GM23248 (cell line): ENCODE data around the gene CD59. TPM values are rescaled to one million over a fixed set of nuclear protein-coding genes. Genes with fewer than 3 reads are reported as not detected.

Experiments used
- DNase-seq: peaks from one replicate; pipeline ENCODE4 v3.0.0-alpha.2; 2015
- H2AFZ ChIP-seq: fragments of 200-600 bp; sonication (generic); 2 replicates; pipeline ENCODE4 v1.6.1; 2016; ENCODE audit warnings: antibody characterized with exemption
- H3F3A ChIP-seq: fragments of 200-600 bp; sonication (generic); 2 replicates; pipeline ENCODE4 v1.6.1; 2016; ENCODE audit warnings: mild to moderate bottlenecking, antibody characterized with exemption, mixed run types; ENCODE audit not compliant: insufficient read depth
- H3K27ac ChIP-seq: fragments of 200-600 bp; sonication (generic); 2 replicates; pipeline ENCODE4 v1.5.1; 2016; ENCODE audit warnings: mild to moderate bottlenecking
- H3K27me3 ChIP-seq: fragments of 200-600 bp; sonication (generic); replicated peaks from 2 replicates; pipeline ENCODE4 v1.6.1; 2016; ENCODE audit warnings: mild to moderate bottlenecking; ENCODE audit not compliant: insufficient read depth
- H3K36me3 ChIP-seq: fragments of 200-600 bp; sonication (generic); 2 replicates; pipeline ENCODE4 v1.6.1; 2016; ENCODE audit warnings: low read depth, mild to moderate bottlenecking
- H3K4me1 ChIP-seq: fragments of 200-600 bp; sonication (generic); 2 replicates; pipeline ENCODE4 v1.6.1; 2016; ENCODE audit warnings: mild to moderate bottlenecking; ENCODE audit not compliant: insufficient read depth
- H3K4me2 ChIP-seq: fragments of 200-600 bp; sonication (generic); one replicate; pipeline ENCODE4 v1.6.1; 2016; ENCODE audit warnings: mild to moderate bottlenecking; ENCODE audit not compliant: unreplicated experiment
- H3K4me3 ChIP-seq: fragments of 200-600 bp; sonication (generic); 2 replicates; pipeline ENCODE4 v1.5.1; 2016; ENCODE audit warnings: mild to moderate bottlenecking
- H3K79me2 ChIP-seq: fragments of 200-600 bp; sonication (generic); 2 replicates; pipeline ENCODE4 v1.6.1; 2016; ENCODE audit warnings: mild to moderate bottlenecking; ENCODE audit not compliant: insufficient read depth
- H3K9ac ChIP-seq: fragments of 200-600 bp; sonication (generic); 2 replicates; pipeline ENCODE4 v1.6.1; 2016; ENCODE audit warnings: mild to moderate bottlenecking
- H3K9me2 ChIP-seq: fragments of 200-600 bp; sonication (generic); 2 replicates; pipeline ENCODE4 v1.6.1; 2016; ENCODE audit warnings: mixed run types, mild to moderate bottlenecking, moderate library complexity; ENCODE audit not compliant: insufficient read depth
- H3K9me3 ChIP-seq: fragments of 200-600 bp; sonication (generic); one replicate; pipeline ENCODE4 v1.6.1; 2017; ENCODE audit warnings: low read depth
- H4K20me1 ChIP-seq: fragments of 200-600 bp; sonication (generic); 2 replicates; pipeline ENCODE4 v1.6.0; 2016; ENCODE audit not compliant: insufficient read depth
- EZH2 ChIP-seq: fragments of 200-600 bp; sonication (generic); IDR thresholded peaks from 2 replicates; pipeline ENCODE4 v1.6.1; 2018; ENCODE audit warnings: antibody characterized with exemption, mild to moderate bottlenecking; ENCODE audit not compliant: insufficient read depth, poor library complexity, severe bottlenecking
- EZH2phosphoT487 ChIP-seq: fragments of 200-600 bp; sonication (generic); IDR thresholded peaks from 2 replicates; pipeline ENCODE4 v1.6.1; 2018; ENCODE audit warnings: antibody characterized with exemption, moderate library complexity, mild to moderate bottlenecking, low read depth; ENCODE audit not compliant: insufficient read depth
- WGBS, 2 experiments: methylation state at CpG; one replicate each; pipeline ENCODE4 v1.1.6; 2015 to 2017; ENCODE audit warnings: low lambda C conversion rate in 2 of 2, low coverage in 1 of 2; ENCODE audit errors: missing lambda C conversion rate in 2 of 2; 5-methylcytosine and 5-hydroxymethylcytosine counted together
- in situ Hi-C: fragments of 300-500 bp; cut with MboI; formaldehyde crosslinking; loops from 2 replicates; pipeline ENCODE4 v1.15.0; 2020
- polyA plus RNA-seq: library from polyadenylated mRNA; unstranded; fragments of >200 nt; fragmentation: Nextera tagmentation; extraction: Ambion mirVana; gene quantifications from 2 replicates; pipeline ENCODE4 v1.2.1, GENCODE V29; 2016
- total RNA-seq: library from RNA; depleted of rRNA; stranded (reverse); fragments of >200 nt; shearing (Covaris generic); gene quantifications from 2 replicates; pipeline ENCODE4 v1.2.3, GENCODE V29; 2014

The CD59 gene
- total and polyA plus RNA-seq, 2 experiments from 2014 or later = 1,314 to 2,015 TPM

- Histone ChIP-seq H3K36me3 (no peaks in the 10 kb centered on the region; the same call in 1 of the 2 replicates), H3K4me1 (peaks cover 49% of the 10 kb centered on the region), H3F3A (peaks cover 62% of the 10 kb centered on the region), H4K20me1 (no peaks in the 10 kb centered on the region), H3K27ac (peak overlapping the region; percentile 69), H3K79me2 (no peaks in the 10 kb centered on the region), H3K27me3 (no peaks in the 10 kb centered on the region), H3K4me3 (no peak overlapping the region), H3K9me2 (no peaks in the 10 kb centered on the region), H3K9ac (peak overlapping the region; percentile 8; the same call in 1 of the 2 replicates), H2AFZ (no peak overlapping the region; the same call in 1 of the 2 replicates), H3K4me2 (peak overlapping the region; percentile 5), H3K9me3 (no peaks in the 10 kb centered on the region)
- DNase-seq = peak; percentile 78
- WGBS, 2 experiments = 95 to 97% methylated on average over 3 of the region's 3 CpGs
- TF ChIP-seq EZH2phosphoT487 = no peak
- no peak for TF ChIP-seq EZH2
- in situ Hi-C loops = loop anchor here (10.0 kb wide), 1 partner anchor 129 kb away; no protein-coding TSS in a partner anchor
Measured at GRCh38 chr11:33674035-33674814, 62.0 kb downstream of the CD59 start.

DNA sequence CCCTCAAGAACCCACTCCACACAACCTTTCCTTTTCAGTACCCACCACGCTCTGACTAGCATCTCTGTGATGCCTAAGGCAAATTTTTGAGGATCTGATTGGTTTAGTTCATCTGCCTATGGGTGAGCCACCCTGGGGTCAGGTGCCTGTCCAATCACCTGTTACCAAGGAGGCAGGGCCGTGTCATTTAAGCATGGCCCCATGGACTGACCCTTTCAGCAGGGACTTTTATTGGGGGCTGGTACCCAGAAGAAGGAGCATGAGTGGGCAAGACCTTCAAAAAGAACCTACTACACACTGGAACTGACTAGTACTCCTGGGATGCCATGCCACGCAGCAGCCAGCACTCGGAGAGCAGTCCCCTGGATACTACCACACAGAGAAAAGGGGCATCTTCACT lies 64.0 kb downstream of the CD59 start:
- Histone ChIP-seq H3K9ac (no peak overlapping the region), H3K9me2 (no peaks in the 10 kb centered on the region), H2AFZ (no peak overlapping the region), H3K79me2 (no peaks in the 10 kb centered on the region), H3K4me1 (peaks cover 53% of the 10 kb centered on the region), H3K9me3 (no peaks in the 10 kb centered on the region), H3K4me2 (no peak overlapping the region), H4K20me1 (no peaks in the 10 kb centered on the region), H3K27me3 (no peaks in the 10 kb centered on the region), H3K4me3 (no peak overlapping the region), H3F3A (peaks cover 64% of the 10 kb centered on the region), H3K27ac (peak overlapping the region; percentile 90; the same call in 1 of the 2 replicates), H3K36me3 (peaks cover 8% of the 10 kb centered on the region; the same call in 1 of the 2 replicates)
- in situ Hi-C loops = loop anchor here (10.0 kb wide), 1 partner anchor 127 kb away; no protein-coding TSS in a partner anchor
- no peak for TF ChIP-seq EZH2
- no peak for TF ChIP-seq EZH2phosphoT487
- no peak for DNase-seq
- WGBS, 2 experiments = 92% methylated on average over 4 of the region's 4 CpGs

DNA sequence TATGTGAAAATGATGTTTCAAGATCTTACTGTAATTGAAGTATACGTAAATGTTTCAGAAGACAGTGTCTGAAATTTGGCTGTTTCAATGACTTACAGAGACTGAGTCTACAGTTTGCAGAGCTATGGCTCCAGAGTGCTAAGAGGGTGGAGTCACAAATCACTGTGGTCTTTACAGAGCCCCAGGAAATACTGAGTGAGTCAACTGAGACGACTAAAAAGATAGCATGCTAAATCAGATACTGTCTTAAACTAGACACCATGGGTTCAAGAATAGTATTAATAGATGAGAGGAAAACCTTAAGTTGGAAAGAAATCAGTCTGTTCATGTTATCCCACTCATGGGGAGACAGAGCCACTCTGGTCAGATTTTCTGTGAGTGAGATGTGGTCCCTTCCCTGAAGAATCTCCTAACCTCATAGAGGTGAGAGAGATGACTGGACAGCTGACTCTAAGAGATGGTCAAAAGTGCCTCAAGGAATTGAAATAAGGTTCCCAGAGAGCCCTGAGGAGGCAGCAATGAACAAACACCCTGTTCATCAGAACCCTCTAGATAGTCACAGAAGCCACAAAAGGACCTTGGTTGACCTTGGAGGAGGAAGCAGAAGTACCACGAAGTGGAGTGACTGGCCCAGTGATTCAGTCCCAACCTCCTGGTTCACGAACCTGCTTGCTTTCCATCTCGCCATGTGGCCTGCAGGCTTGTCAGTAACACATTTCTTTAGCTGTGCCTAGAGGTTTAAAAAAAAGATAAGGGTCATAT lies 65.8 kb downstream of the CD59 start:
- Histone ChIP-seq H3K27me3 (no peaks in the 10 kb centered on the region), H3K36me3 (peaks cover 15% of the 10 kb centered on the region; the same call in 1 of the 2 replicates), H3K27ac (peak overlapping the region; percentile 90), H2AFZ (no peak overlapping the region), H3K79me2 (no peaks in the 10 kb centered on the region), H3K4me1 (peaks cover 53% of the 10 kb centered on the region), H4K20me1 (no peaks in the 10 kb centered on the region), H3K9ac (peak overlapping the region; percentile 51; the same call in 1 of the 2 replicates), H3K4me2 (peak overlapping the region; percentile 66), H3K9me3 (no peaks in the 10 kb centered on the region), H3F3A (peaks cover 64% of the 10 kb centered on the region), H3K4me3 (0 out of 2 replicates have a peak overlapping the region, but pooled peaks have one; percentile 23), H3K9me2 (no peaks in the 10 kb centered on the region)
- WGBS, 2 experiments = 4% methylated on average over 5 of the region's 5 CpGs
- DNase-seq = peak; percentile 88
- TF ChIP-seq EZH2 (no peak), EZH2phosphoT487 (no peak)
- in situ Hi-C loops = loop anchor here (10.0 kb wide), 1 partner anchor 126 kb away; no protein-coding TSS in a partner anchor

GRCh38 chr11:33669598-33670249 lies 66.5 kb downstream of the CD59 start:
- Histone ChIP-seq H3K27ac (peak overlapping the region; percentile 90), H3K4me3 (no peak overlapping the region), H3K4me2 (peak overlapping the region; percentile 66), H3K36me3 (peaks cover 15% of the 10 kb centered on the region; the same call in 1 of the 2 replicates), H3K9ac (peak overlapping the region; percentile 51; the same call in 1 of the 2 replicates), H3F3A (peaks cover 62% of the 10 kb centered on the region), H3K9me2 (no peaks in the 10 kb centered on the region), H3K9me3 (no peaks in the 10 kb centered on the region), H3K4me1 (peaks cover 51% of the 10 kb centered on the region), H3K79me2 (no peaks in the 10 kb centered on the region), H2AFZ (no peak overlapping the region), H4K20me1 (no peaks in the 10 kb centered on the region), H3K27me3 (no peaks in the 10 kb centered on the region)
- in situ Hi-C loops = loop anchor here (10.0 kb wide), 1 partner anchor 125 kb away; no protein-coding TSS in a partner anchor
- peak; percentile 16 for DNase-seq
- WGBS, 2 experiments = 75 to 80% methylated on average over 5 of the region's 5 CpGs
- TF ChIP-seq EZH2 (no peak), EZH2phosphoT487 (no peak)
